MM.1S (cell line): Measurements from ENCODE around the gene ZNRF3.

ENCODE experiments used
- DNase-seq: peaks from one replicate; pipeline ENCODE4 v3.0.0-alpha.2; 2015
- H2AFZ ChIP-seq: fragments of 300-600 bp; sonication (generic); 2 replicates; pipeline ENCODE4 v1.6.0; 2016; ENCODE audit warnings: antibody characterized with exemption, low read length
- H3F3A ChIP-seq: fragments of 300-600 bp; sonication (generic); 2 replicates; pipeline ENCODE4 v1.6.1; 2016; ENCODE audit warnings: mild to moderate bottlenecking, antibody characterized with exemption, low read length, moderate library complexity, mixed read lengths; ENCODE audit not compliant: insufficient read depth
- H3K27ac ChIP-seq: fragments of 300-600 bp; sonication (generic); 2 replicates; pipeline ENCODE4 v1.5.1; 2016; ENCODE audit warnings: mild to moderate bottlenecking, low read length
- H3K27me3 ChIP-seq: fragments of 300-600 bp; sonication (generic); replicated peaks from 2 replicates; pipeline ENCODE4 v1.6.0; 2016; ENCODE audit warnings: low read length; ENCODE audit not compliant: insufficient read depth
- H3K36me3 ChIP-seq: fragments of 300-600 bp; sonication (generic); replicated peaks from 2 replicates; pipeline ENCODE4 v1.6.1; 2016; ENCODE audit warnings: mild to moderate bottlenecking, low read length, mixed read lengths; ENCODE audit not compliant: insufficient read depth
- H3K4me1 ChIP-seq: fragments of 300-600 bp; sonication (generic); 2 replicates; pipeline ENCODE4 v1.6.1; 2016; ENCODE audit warnings: low read length, mixed read lengths
- H3K4me2 ChIP-seq: fragments of 300-600 bp; sonication (generic); 2 replicates; pipeline ENCODE4 v1.6.0; 2016; ENCODE audit warnings: low read depth, low read length
- H3K4me3 ChIP-seq: fragments of 300-600 bp; sonication (generic); 2 replicates; pipeline ENCODE4 v1.5.1; 2016; ENCODE audit warnings: low read length, mixed read lengths
- H3K79me2 ChIP-seq: fragments of 300-600 bp; sonication (generic); 2 replicates; pipeline ENCODE4 v1.6.1; 2016; ENCODE audit warnings: mixed run types, low read length, mixed read lengths
- H3K9ac ChIP-seq: fragments of 300-600 bp; sonication (generic); 2 replicates; pipeline ENCODE4 v1.6.1; 2016; ENCODE audit warnings: low read length, mixed read lengths
- H3K9me2 ChIP-seq: fragments of 300-600 bp; sonication (generic); replicated peaks from 2 replicates; pipeline ENCODE4 v1.6.1; 2016; ENCODE audit warnings: mild to moderate bottlenecking, low read length, mixed read lengths; ENCODE audit not compliant: insufficient read depth
- H3K9me3 ChIP-seq: fragments of 300-600 bp; sonication (generic); replicated peaks from 2 replicates; pipeline ENCODE4 v1.6.1; 2016; ENCODE audit warnings: mild to moderate bottlenecking, low read length, mixed read lengths; ENCODE audit not compliant: insufficient read depth
- H4K20me1 ChIP-seq: fragments of 300-600 bp; sonication (generic); 2 replicates; pipeline ENCODE4 v1.6.1; 2016; ENCODE audit warnings: mild to moderate bottlenecking, low read length, moderate library complexity, mixed read lengths; ENCODE audit not compliant: insufficient read depth
- CTCF ChIP-seq: fragments of 300-600 bp; sonication (generic); IDR thresholded peaks from 2 replicates; pipeline ENCODE4 v1.5.1; 2016; ENCODE audit warnings: antibody characterized with exemption, low read length, mixed read lengths
- EZH2 ChIP-seq: fragments of 300-600 bp; sonication (generic); optimal IDR thresholded peaks from 2 replicates; pipeline ENCODE3; 2017; ENCODE audit warnings: low read depth, mild to moderate bottlenecking, antibody characterized with exemption, low read length, mixed read lengths
- EZH2phosphoT487 ChIP-seq: fragments of 300-600 bp; sonication (generic); IDR thresholded peaks from 2 replicates; pipeline ENCODE4 v1.6.1; 2018; ENCODE audit warnings: antibody characterized with exemption, low read length

Gene ZNRF3

GRCh38 chr22:28998681-28999080 is 115.3 kb downstream of the ZNRF3 start:
- no peak overlapping the region for H3K9ac ChIP-seq
- no peaks in the 10 kb centered on the region for H3K9me3 ChIP-seq
- H3K9me2 ChIP-seq, result no peaks in the 10 kb centered on the region
- TF ChIP-seq EZH2phosphoT487 (no peak), CTCF (no peak), EZH2 (no peak)
- no peaks in the 10 kb centered on the region for H3K79me2 ChIP-seq
- DNase-seq, result no peak
- no peak overlapping the region for H2AFZ ChIP-seq
- H3F3A ChIP-seq, result no peaks in the 10 kb centered on the region
- no peaks in the 10 kb centered on the region for H3K27me3 ChIP-seq
- H3K36me3 ChIP-seq, result no peaks in the 10 kb centered on the region
- H3K4me2 ChIP-seq, result no peak overlapping the region
- H3K4me1 ChIP-seq, result no peaks in the 10 kb centered on the region
- no peak overlapping the region for H3K4me3 ChIP-seq
- H4K20me1 ChIP-seq, result no peaks in the 10 kb centered on the region
- H3K27ac ChIP-seq, result no peak overlapping the region

- Histone ChIP-seq H3K27me3 (no peaks in the 10 kb centered on the region), H3K4me2 (no peak overlapping the region), H3K27ac (no peak overlapping the region), H4K20me1 (no peaks in the 10 kb centered on the region), H3K79me2 (no peaks in the 10 kb centered on the region), H3K9ac (no peak overlapping the region), H2AFZ (no peak overlapping the region), H3F3A (no peaks in the 10 kb centered on the region), H3K9me2 (no peaks in the 10 kb centered on the region), H3K4me3 (no peak overlapping the region), H3K4me1 (no peaks in the 10 kb centered on the region), H3K36me3 (no peaks in the 10 kb centered on the region), H3K9me3 (no peaks in the 10 kb centered on the region)
- no peak for DNase-seq
- no peak for TF ChIP-seq EZH2
- TF ChIP-seq EZH2phosphoT487, result no peak
- no peak for TF ChIP-seq CTCF
Observed at GRCh38 chr22:28999510-28999909, 116.1 kb downstream of the ZNRF3 start.

GRCh38 chr22:28999919-29000556 is 116.7 kb downstream of the ZNRF3 start:
- no peak overlapping the region for H3K4me3 ChIP-seq
- no peaks in the 10 kb centered on the region for H3K36me3 ChIP-seq
- TF ChIP-seq CTCF, result no peak
- TF ChIP-seq EZH2, result no peak
- no peak for TF ChIP-seq EZH2phosphoT487
- H3K27ac ChIP-seq, result no peak overlapping the region
- no peaks in the 10 kb centered on the region for H3K9me3 ChIP-seq
- no peak overlapping the region for H3K9ac ChIP-seq
- no peak overlapping the region for H3K4me2 ChIP-seq
- H3K79me2 ChIP-seq, result no peaks in the 10 kb centered on the region
- no peaks in the 10 kb centered on the region for H3K27me3 ChIP-seq
- no peak overlapping the region for H2AFZ ChIP-seq
- H3F3A ChIP-seq, result no peaks in the 10 kb centered on the region
- no peak for DNase-seq
- H3K9me2 ChIP-seq, result no peaks in the 10 kb centered on the region
- no peaks in the 10 kb centered on the region for H3K4me1 ChIP-seq
- H4K20me1 ChIP-seq, result no peaks in the 10 kb centered on the region
